Testis (tissue), 2 donors: ENCODE measurements around the gene DCXR.

Source experiments
- POLR2A ChIP-seq: fragments of 450-650 bp; IDR thresholded peaks from one replicate; pipeline ENCODE4 v1.6.1; 2017; ENCODE audit warnings: antibody characterized with exemption, mild to moderate bottlenecking, moderate library complexity
- TF ChIP-seq, protein P1 (sequence below), 3 experiments: fragments of 450-650 bp in 2 of 3; fragments of 200-600 bp in 1 of 3; sonication (generic) in 1 of 3; IDR thresholded peaks; one replicate each; pipeline ENCODE4 v1.5.1; 2016 to 2019; ENCODE audit warnings: antibody characterized with exemption in 3 of 3, mild to moderate bottlenecking in 2 of 3, moderate library complexity in 1 of 3

- TF ChIP-seq, protein P1, sequence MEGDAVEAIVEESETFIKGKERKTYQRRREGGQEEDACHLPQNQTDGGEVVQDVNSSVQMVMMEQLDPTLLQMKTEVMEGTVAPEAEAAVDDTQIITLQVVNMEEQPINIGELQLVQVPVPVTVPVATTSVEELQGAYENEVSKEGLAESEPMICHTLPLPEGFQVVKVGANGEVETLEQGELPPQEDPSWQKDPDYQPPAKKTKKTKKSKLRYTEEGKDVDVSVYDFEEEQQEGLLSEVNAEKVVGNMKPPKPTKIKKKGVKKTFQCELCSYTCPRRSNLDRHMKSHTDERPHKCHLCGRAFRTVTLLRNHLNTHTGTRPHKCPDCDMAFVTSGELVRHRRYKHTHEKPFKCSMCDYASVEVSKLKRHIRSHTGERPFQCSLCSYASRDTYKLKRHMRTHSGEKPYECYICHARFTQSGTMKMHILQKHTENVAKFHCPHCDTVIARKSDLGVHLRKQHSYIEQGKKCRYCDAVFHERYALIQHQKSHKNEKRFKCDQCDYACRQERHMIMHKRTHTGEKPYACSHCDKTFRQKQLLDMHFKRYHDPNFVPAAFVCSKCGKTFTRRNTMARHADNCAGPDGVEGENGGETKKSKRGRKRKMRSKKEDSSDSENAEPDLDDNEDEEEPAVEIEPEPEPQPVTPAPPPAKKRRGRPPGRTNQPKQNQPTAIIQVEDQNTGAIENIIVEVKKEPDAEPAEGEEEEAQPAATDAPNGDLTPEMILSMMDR (IDR thresholded peaks at IDR 0.05) = no peak
- TF ChIP-seq POLR2A = no peak
Measured at GRCh38 chr17:82079001-82079677, 41.6 kb upstream of the DCXR start.
